Neural progenitor cell (in vitro differentiated cells): ENCODE measurements around the gene RTEL1.

Source experiments
- EZH2 ChIP-seq: fragments of 200-600 bp; sonication (generic); IDR thresholded peaks from 2 replicates; pipeline ENCODE4 v1.6.1; 2017; ENCODE audit warnings: antibody characterized with exemption, mild to moderate bottlenecking, moderate library complexity
- TF ChIP-seq, protein P1 (sequence below): fragments of 200-600 bp; sonication (generic); IDR thresholded peaks from 2 replicates; pipeline ENCODE4 v1.5.1; 2017; ENCODE audit warnings: antibody characterized with exemption, mild to moderate bottlenecking

DNA sequence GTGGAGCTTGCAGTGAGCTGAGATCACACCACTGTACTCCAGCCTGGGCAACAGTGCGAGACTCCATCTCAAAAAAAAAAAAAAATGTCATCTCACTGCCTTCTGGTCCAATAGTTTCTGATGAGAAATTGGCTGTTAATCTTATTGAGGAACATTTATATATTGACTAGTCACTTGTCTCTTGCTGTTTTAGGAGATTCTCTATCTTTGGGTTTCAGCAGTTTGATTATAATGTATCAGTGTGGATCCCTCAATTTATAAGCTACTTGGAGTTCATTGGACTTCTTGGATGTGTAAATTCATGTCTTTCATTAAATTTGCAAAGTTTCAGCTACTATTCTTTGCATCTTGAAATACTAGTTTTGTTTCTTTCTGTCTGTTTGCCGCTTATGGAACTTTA is 60.9 kb downstream of the RTEL1 start:
- TF ChIP-seq, protein P1, sequence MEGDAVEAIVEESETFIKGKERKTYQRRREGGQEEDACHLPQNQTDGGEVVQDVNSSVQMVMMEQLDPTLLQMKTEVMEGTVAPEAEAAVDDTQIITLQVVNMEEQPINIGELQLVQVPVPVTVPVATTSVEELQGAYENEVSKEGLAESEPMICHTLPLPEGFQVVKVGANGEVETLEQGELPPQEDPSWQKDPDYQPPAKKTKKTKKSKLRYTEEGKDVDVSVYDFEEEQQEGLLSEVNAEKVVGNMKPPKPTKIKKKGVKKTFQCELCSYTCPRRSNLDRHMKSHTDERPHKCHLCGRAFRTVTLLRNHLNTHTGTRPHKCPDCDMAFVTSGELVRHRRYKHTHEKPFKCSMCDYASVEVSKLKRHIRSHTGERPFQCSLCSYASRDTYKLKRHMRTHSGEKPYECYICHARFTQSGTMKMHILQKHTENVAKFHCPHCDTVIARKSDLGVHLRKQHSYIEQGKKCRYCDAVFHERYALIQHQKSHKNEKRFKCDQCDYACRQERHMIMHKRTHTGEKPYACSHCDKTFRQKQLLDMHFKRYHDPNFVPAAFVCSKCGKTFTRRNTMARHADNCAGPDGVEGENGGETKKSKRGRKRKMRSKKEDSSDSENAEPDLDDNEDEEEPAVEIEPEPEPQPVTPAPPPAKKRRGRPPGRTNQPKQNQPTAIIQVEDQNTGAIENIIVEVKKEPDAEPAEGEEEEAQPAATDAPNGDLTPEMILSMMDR: no peak
- no peak for TF ChIP-seq EZH2
